Liver (tissue), 3 donors: Measurements from ENCODE around the gene COL19A1.

ENCODE experiments used
- ATF3 ChIP-seq: IDR thresholded peaks from 2 replicates; pipeline ENCODE4 v1.6.1; 2016; ENCODE audit warnings: antibody characterized with exemption
- EGR1 ChIP-seq, 2 donors: IDR thresholded peaks; 2 replicates each; pipeline ENCODE4 v1.6.1; 2016 to 2018; ENCODE audit warnings: antibody characterized with exemption in 2 of 2, low read depth in 2 of 2
- FOXA1 ChIP-seq: IDR thresholded peaks from 2 replicates; pipeline ENCODE4 v1.6.1; 2016; ENCODE audit warnings: antibody characterized with exemption
- GABPA ChIP-seq, 2 donors: IDR thresholded peaks in 1 of 2; conservative IDR thresholded peaks in 1 of 2; 2 replicates each; pipeline ENCODE4 v1.6.1; 2016; ENCODE audit warnings: antibody characterized with exemption in 2 of 2, mild to moderate bottlenecking in 1 of 2, moderate library complexity in 1 of 2
- HNF4A ChIP-seq, 2 donors: conservative IDR thresholded peaks; 2 replicates each; pipeline ENCODE4 v1.6.1; 2016; ENCODE audit warnings: antibody characterized with exemption in 2 of 2, mild to moderate bottlenecking in 2 of 2
- JUND ChIP-seq, 2 donors: IDR thresholded peaks; 2 replicates each; pipeline ENCODE4 v1.6.1; 2016; ENCODE audit warnings: antibody characterized with exemption in 2 of 2
- MAX ChIP-seq: IDR thresholded peaks from 2 replicates; pipeline ENCODE4 v1.6.1; 2016; ENCODE audit warnings: antibody characterized with exemption
- RAD21 ChIP-seq, 2 donors: IDR thresholded peaks; 2 replicates each; pipeline ENCODE4 v1.6.1; 2016; ENCODE audit warnings: antibody characterized with exemption in 2 of 2, mild to moderate bottlenecking in 2 of 2
- REST ChIP-seq: IDR thresholded peaks from 2 replicates; pipeline ENCODE4 v1.6.1; 2016; ENCODE audit warnings: antibody characterized with exemption, mild to moderate bottlenecking
- TAF1 ChIP-seq: conservative IDR thresholded peaks from 2 replicates; pipeline ENCODE4 v1.6.1; 2016; ENCODE audit warnings: antibody characterized with exemption, mild to moderate bottlenecking
- TF ChIP-seq, protein P1 (sequence below): fragments of 150-350 bp; IDR thresholded peaks from 2 replicates; pipeline ENCODE4 v1.5.1; 2017; ENCODE audit warnings: improper control_type of control experiment, low read depth, low read length; ENCODE audit not compliant: missing input control
- donor health status: healthy.
- donor health status: healthy.

GRCh38 chr6:70040766-70041165 lies 174.4 kb downstream of the COL19A1 start:
- TF ChIP-seq EGR1 (IDR thresholded peaks at IDR 0.05; ENCODE audit: low read depth in 2 of 2) (no peak), TAF1 (no peak), MAX (no peak), REST (no peak), GABPA (IDR thresholded peaks at IDR 0.05 in 1 of 2, conservative IDR thresholded peaks at IDR 0.05 in 1 of 2) (no peak), FOXA1 (no peak), RAD21 (IDR thresholded peaks at IDR 0.05) (no peak), HNF4A (conservative IDR thresholded peaks at IDR 0.05) (no peak), JUND (IDR thresholded peaks at IDR 0.05) (no peak), ATF3 (no peak)
- TF ChIP-seq, protein P1, sequence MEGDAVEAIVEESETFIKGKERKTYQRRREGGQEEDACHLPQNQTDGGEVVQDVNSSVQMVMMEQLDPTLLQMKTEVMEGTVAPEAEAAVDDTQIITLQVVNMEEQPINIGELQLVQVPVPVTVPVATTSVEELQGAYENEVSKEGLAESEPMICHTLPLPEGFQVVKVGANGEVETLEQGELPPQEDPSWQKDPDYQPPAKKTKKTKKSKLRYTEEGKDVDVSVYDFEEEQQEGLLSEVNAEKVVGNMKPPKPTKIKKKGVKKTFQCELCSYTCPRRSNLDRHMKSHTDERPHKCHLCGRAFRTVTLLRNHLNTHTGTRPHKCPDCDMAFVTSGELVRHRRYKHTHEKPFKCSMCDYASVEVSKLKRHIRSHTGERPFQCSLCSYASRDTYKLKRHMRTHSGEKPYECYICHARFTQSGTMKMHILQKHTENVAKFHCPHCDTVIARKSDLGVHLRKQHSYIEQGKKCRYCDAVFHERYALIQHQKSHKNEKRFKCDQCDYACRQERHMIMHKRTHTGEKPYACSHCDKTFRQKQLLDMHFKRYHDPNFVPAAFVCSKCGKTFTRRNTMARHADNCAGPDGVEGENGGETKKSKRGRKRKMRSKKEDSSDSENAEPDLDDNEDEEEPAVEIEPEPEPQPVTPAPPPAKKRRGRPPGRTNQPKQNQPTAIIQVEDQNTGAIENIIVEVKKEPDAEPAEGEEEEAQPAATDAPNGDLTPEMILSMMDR, result no peak
